PC-3 (cell line): ENCODE measurements around the gene GTSF1L. TPM values are rescaled to one million over a fixed set of nuclear protein-coding genes. Genes with fewer than 3 reads are reported as not detected.
A peak's percentile ranks its signal among the peaks of the same experiment; 100 is the strongest.

Experiments used
- ATAC-seq: fragments of 200-7000 bp; cut with Tn5 transposase; 2 replicates; pipeline ENCODE4 v1.9.1; 2020; ENCODE audit warnings: mild to moderate bottlenecking, moderate library complexity
- BruUV-seq: library from RNA; stranded (reverse); fragments of 400-500 nt; replicated peaks from 2 replicates; lab custom pipeline; 2021; lab: Mats Ljungman, UMichigan
- CTCF ChIA-PET: fragments of 300-600 bp; sonication (Branson Sonifier 250); formaldehyde crosslinking; loops from one replicate; lab custom pipeline; 2022; ENCODE audit warnings: antibody characterized with exemption; lab: Charles Lee
- POLR2A ChIA-PET: fragments of 300-600 bp; sonication (Branson Sonifier 250); formaldehyde crosslinking; loops from one replicate; lab custom pipeline; 2022; ENCODE audit warnings: antibody characterized with exemption; ENCODE audit not compliant: unreplicated experiment; lab: Charles Lee
- DNase-seq: peaks from one replicate; pipeline ENCODE4 v3.0.0-alpha.2; 2015
- H2AFZ ChIP-seq: fragments of 300-600 bp; sonication (generic); 2 replicates; pipeline ENCODE4 v1.6.0; 2016; ENCODE audit warnings: antibody characterized with exemption, low read length
- H3F3A ChIP-seq: fragments of 300-600 bp; sonication (generic); one replicate; pipeline ENCODE4 v1.6.0; 2017; ENCODE audit warnings: antibody characterized with exemption, low read length, control low read depth, mild to moderate bottlenecking; ENCODE audit not compliant: unreplicated experiment
- H3K27ac ChIP-seq: fragments of 300-600 bp; sonication (generic); 2 replicates; pipeline ENCODE4 v1.5.1; 2016; ENCODE audit warnings: mild to moderate bottlenecking, low read length
- H3K27me3 ChIP-seq: fragments of 300-600 bp; sonication (generic); 2 replicates; pipeline ENCODE4 v1.6.1; 2016; ENCODE audit warnings: low read length, mixed read lengths
- H3K36me3 ChIP-seq: fragments of 300-600 bp; sonication (generic); 2 replicates; pipeline ENCODE4 v1.6.1; 2016; ENCODE audit warnings: low read depth, mixed run types, low read length, mixed read lengths
- H3K4me1 ChIP-seq: fragments of 300-600 bp; sonication (generic); 2 replicates; pipeline ENCODE4 v1.5.1; 2016; ENCODE audit warnings: low read length; ENCODE audit not compliant: insufficient read depth
- H3K4me2 ChIP-seq: fragments of 300-600 bp; sonication (generic); 2 replicates; pipeline ENCODE4 v1.6.0; 2016; ENCODE audit warnings: low read length
- H3K4me3 ChIP-seq: fragments of 300-600 bp; sonication (generic); 2 replicates; pipeline ENCODE4 v1.5.1; 2016; ENCODE audit warnings: mild to moderate bottlenecking, low read length, mixed read lengths
- H3K79me2 ChIP-seq: fragments of 300-600 bp; sonication (generic); 2 replicates; pipeline ENCODE4 v1.6.1; 2017; ENCODE audit warnings: low read length, mixed read lengths
- H3K9ac ChIP-seq: fragments of 300-600 bp; sonication (generic); 2 replicates; pipeline ENCODE4 v1.6.0; 2016; ENCODE audit warnings: mild to moderate bottlenecking, low read length
- H3K9me2 ChIP-seq: fragments of 300-600 bp; sonication (generic); replicated peaks from 2 replicates; pipeline ENCODE4 v1.6.1; 2016; ENCODE audit warnings: mixed run types, low read length, mixed read lengths
- H3K9me3 ChIP-seq: fragments of 300-600 bp; sonication (generic); 2 replicates; pipeline ENCODE4 v1.6.1; 2016; ENCODE audit warnings: low read length, mixed read lengths
- H4K20me1 ChIP-seq: fragments of 300-600 bp; sonication (generic); 2 replicates; pipeline ENCODE4 v1.6.1; 2016; ENCODE audit warnings: low read length, mixed read lengths
- CTCF ChIP-seq: fragments of 300-600 bp; sonication (generic); conservative IDR thresholded peaks from 2 replicates; pipeline ENCODE4 v1.5.1; 2017; ENCODE audit warnings: antibody characterized with exemption, low read depth, mild to moderate bottlenecking, low read length
- EZH2 ChIP-seq: fragments of 300-600 bp; sonication (generic); IDR thresholded peaks from one replicate; pipeline ENCODE4 v1.6.1; 2017; ENCODE audit warnings: antibody characterized with exemption, mild to moderate bottlenecking, low read length; ENCODE audit not compliant: unreplicated experiment
- EZH2phosphoT487 ChIP-seq: fragments of 300-600 bp; sonication (generic); IDR thresholded peaks from 2 replicates; pipeline ENCODE4 v1.6.1; 2018; ENCODE audit warnings: mild to moderate bottlenecking, antibody characterized with exemption, low read length, borderline replicate concordance
- intact Hi-C: fragments of 100-400 bp; cut with micrococcal nuclease; formaldehyde crosslinking; loops from 2 replicates; pipeline ENCODE4 v1.9.0; 2023
- total RNA-seq: library from RNA; depleted of rRNA; stranded (reverse); fragments of >200 nt; gene quantifications from 2 replicates; pipeline ENCODE4 v1.2.3, GENCODE V29; 2014

The GTSF1L gene
- total RNA-seq, 1 experiment from 2014 or later: not detected

- H3K4me2 ChIP-seq: no peak overlapping the region
- intact Hi-C loops: no loop called here
- no peak overlapping the region for H3K27ac ChIP-seq
- no peak overlapping the region for H3K9ac ChIP-seq
- H2AFZ ChIP-seq: no peak overlapping the region
- H4K20me1 ChIP-seq: no peaks in the 10 kb centered on the region
- H3K9me3 ChIP-seq: no peaks in the 10 kb centered on the region
- no peaks in the 10 kb centered on the region for H3F3A ChIP-seq
- no peak for TF ChIP-seq EZH2phosphoT487
- TF ChIP-seq CTCF: peak; percentile 30; the same call in 1 of the 2 replicates
- TF ChIP-seq EZH2: no peak
- H3K4me1 ChIP-seq: no peaks in the 10 kb centered on the region
- DNase-seq: no peak
- BruUV-seq: no TSS peak
- H3K4me3 ChIP-seq: no peak overlapping the region
- H3K36me3 ChIP-seq: peaks cover 24% of the 10 kb centered on the region
- CTCF ChIA-PET: no interaction called here
- no peaks in the 10 kb centered on the region for H3K27me3 ChIP-seq
- no peaks in the 10 kb centered on the region for H3K9me2 ChIP-seq
- POLR2A ChIA-PET: no interaction called here
- 0 out of 2 replicates have a peak, but pooled peaks have one; percentile 24 for ATAC-seq
- peaks cover 9% of the 10 kb centered on the region; the same call in 1 of the 2 replicates for H3K79me2 ChIP-seq
Measured at GRCh38 chr20:43681468-43681942, 45.3 kb downstream of the GTSF1L start.

GRCh38 chr20:43680981-43681380 is 45.8 kb downstream of the GTSF1L start:
- Histone ChIP-seq H3K27ac (no peak overlapping the region), H3K36me3 (peaks cover 28% of the 10 kb centered on the region), H3K9ac (no peak overlapping the region), H3K9me2 (no peaks in the 10 kb centered on the region), H3K79me2 (peaks cover 12% of the 10 kb centered on the region; the same call in 1 of the 2 replicates), H2AFZ (no peak overlapping the region), H4K20me1 (no peaks in the 10 kb centered on the region), H3F3A (no peaks in the 10 kb centered on the region), H3K4me2 (no peak overlapping the region), H3K9me3 (no peaks in the 10 kb centered on the region), H3K4me1 (no peaks in the 10 kb centered on the region), H3K27me3 (no peaks in the 10 kb centered on the region), H3K4me3 (no peak overlapping the region)
- no TSS peak for BruUV-seq
- intact Hi-C loops: no loop called here
- ChIA-PET CTCF (no interaction called here), POLR2A (no interaction called here)
- ATAC-seq: no peak
- DNase-seq: no peak
- TF ChIP-seq EZH2: no peak
- TF ChIP-seq CTCF: no peak
- TF ChIP-seq EZH2phosphoT487: no peak

GRCh38 chr20:43676368-43676767 is 50.4 kb downstream of the GTSF1L start:
- no peaks in the 10 kb centered on the region for H3K27me3 ChIP-seq
- TF ChIP-seq EZH2 (no peak), EZH2phosphoT487 (no peak), CTCF (no peak)
- H3K4me3 ChIP-seq: no peak overlapping the region
- no TSS peak for BruUV-seq
- no peaks in the 10 kb centered on the region for H3K4me1 ChIP-seq
- H2AFZ ChIP-seq: no peak overlapping the region
- H3K4me2 ChIP-seq: no peak overlapping the region
- no peaks in the 10 kb centered on the region for H3F3A ChIP-seq
- CTCF ChIA-PET: no interaction called here
- peaks cover 26% of the 10 kb centered on the region for H3K79me2 ChIP-seq
- H4K20me1 ChIP-seq: no peaks in the 10 kb centered on the region
- no peak overlapping the region for H3K27ac ChIP-seq
- no peaks in the 10 kb centered on the region for H3K9me2 ChIP-seq
- no peaks in the 10 kb centered on the region for H3K9me3 ChIP-seq
- intact Hi-C loops: no loop called here
- H3K36me3 ChIP-seq: peaks cover 32% of the 10 kb centered on the region
- DNase-seq (no peak), ATAC-seq (no peak)
- POLR2A ChIA-PET: no interaction called here
- H3K9ac ChIP-seq: no peak overlapping the region
